ENCODE measurements around the gene PYHIN1. TPM values are rescaled to one million over a fixed set of nuclear protein-coding genes. Genes with fewer than 3 reads are reported as not detected.

Gene PYHIN1
- total and polyA plus RNA-seq, 9 donors: 0.06 to 0.32 (median 0.18) TPM; not detected in 1

Other genes with a start within 250 kb of the PYHIN1 start
- 1.2 TPM for gene SPTA1, start 244.8 kb upstream of the PYHIN1 start, total RNA-seq
- 1 to 10 TPM in 7 of 8 donors, under 1 TPM in 1; 0.99 to 5.6 (median 2.7) TPM for gene SPTA1, start 244.8 kb upstream of the PYHIN1 start, polyA plus RNA-seq (ENCODE audit: insufficient read depth in 1 of 8, insufficient read length in 8 of 8, low replicate concordance in 1 of 8)
- gene OR6K2, start 230.9 kb upstream of the PYHIN1 start, total RNA-seq: not detected
- not detected for gene OR6K2, start 230.9 kb upstream of the PYHIN1 start, polyA plus RNA-seq (ENCODE audit: insufficient read depth in 1 of 8, insufficient read length in 8 of 8, low replicate concordance in 1 of 8)
- gene OR6K3, start 210.8 kb upstream of the PYHIN1 start, total RNA-seq: not detected
- gene OR6K3, start 210.8 kb upstream of the PYHIN1 start, polyA plus RNA-seq (ENCODE audit: insufficient read depth in 1 of 8, insufficient read length in 8 of 8, low replicate concordance in 1 of 8): not detected
- not detected for gene OR6K6, start 176.8 kb upstream of the PYHIN1 start, total RNA-seq
- gene OR6K6, start 176.8 kb upstream of the PYHIN1 start, polyA plus RNA-seq (ENCODE audit: insufficient read depth in 1 of 8, insufficient read length in 8 of 8, low replicate concordance in 1 of 8): not detected
- gene OR6N1, start 159.4 kb upstream of the PYHIN1 start, total RNA-seq: not detected
- not detected for gene OR6N1, start 159.4 kb upstream of the PYHIN1 start, polyA plus RNA-seq (ENCODE audit: insufficient read depth in 1 of 8, insufficient read length in 8 of 8, low replicate concordance in 1 of 8)
- not detected for gene OR6N2, start 150.3 kb upstream of the PYHIN1 start, total RNA-seq
- gene OR6N2, start 150.3 kb upstream of the PYHIN1 start, polyA plus RNA-seq (ENCODE audit: insufficient read depth in 1 of 8, insufficient read length in 8 of 8, low replicate concordance in 1 of 8): not detected
- gene MNDA, start 100.2 kb upstream of the PYHIN1 start, total RNA-seq: 2.0 TPM
- 1 to 10 TPM; 2.8 to 6.4 (median 4.9) TPM for gene MNDA, start 100.2 kb upstream of the PYHIN1 start, polyA plus RNA-seq (ENCODE audit: insufficient read depth in 1 of 8, insufficient read length in 8 of 8, low replicate concordance in 1 of 8)
- gene IFI16, start 78.4 kb downstream of the PYHIN1 start, total RNA-seq: 22.0 TPM
- gene IFI16, start 78.4 kb downstream of the PYHIN1 start, polyA plus RNA-seq (ENCODE audit: insufficient read depth in 1 of 8, insufficient read length in 8 of 8, low replicate concordance in 1 of 8): 10 to 100 TPM; 25.9 to 52.1 (median 34.5) TPM
- gene AIM2, start 145.2 kb downstream of the PYHIN1 start, total RNA-seq: 0.31 TPM
- gene AIM2, start 145.2 kb downstream of the PYHIN1 start, polyA plus RNA-seq (ENCODE audit: insufficient read depth in 1 of 8, insufficient read length in 8 of 8, low replicate concordance in 1 of 8): under 1 TPM in 6 of 8 donors, not detected in 2; 0.11 to 0.49 (median 0.33) TPM
- 0.44 TPM for gene CADM3, start 240.1 kb downstream of the PYHIN1 start, total RNA-seq
- gene CADM3, start 240.1 kb downstream of the PYHIN1 start, polyA plus RNA-seq (ENCODE audit: insufficient read depth in 1 of 8, insufficient read length in 8 of 8, low replicate concordance in 1 of 8): 1 to 10 TPM in 1 of 8 donors, under 1 TPM in 7; 0.34 to 1.3 (median 0.47) TPM

All from muscle of leg (tissue), 9 donors.